Colon (tissue), 2 donors: Measurements from ENCODE around the gene ADAMTS9.

Source experiments
- FAIRE-seq: peaks from 2 replicates; lab custom pipeline; 2012; peaks lifted over from hg19 to GRCh38; lab: Jason Lieb, UNC
- donor health status: control.
- donor health status: control.

Gene ADAMTS9

DNA sequence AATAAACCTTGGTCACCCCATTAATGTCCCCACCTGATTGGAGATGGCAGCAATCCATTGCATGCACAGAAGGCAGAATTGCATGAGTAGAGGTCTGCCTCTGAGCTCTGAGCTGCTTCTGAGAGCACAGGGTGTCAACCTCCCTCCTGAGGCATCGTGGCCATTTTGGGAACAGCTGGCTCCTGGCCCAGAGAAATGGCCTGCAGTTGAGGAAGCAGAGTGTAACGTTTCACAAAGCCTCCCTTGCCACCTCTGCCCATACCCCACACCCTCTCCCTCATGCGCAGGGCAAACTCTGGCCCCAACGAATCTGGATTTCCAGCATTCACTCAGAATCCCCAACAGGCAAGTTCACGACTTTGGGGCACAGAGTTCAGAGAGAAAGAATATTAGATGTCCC, 198.9 kb downstream of the ADAMTS9 start:
- no peak for FAIRE-seq

DNA sequence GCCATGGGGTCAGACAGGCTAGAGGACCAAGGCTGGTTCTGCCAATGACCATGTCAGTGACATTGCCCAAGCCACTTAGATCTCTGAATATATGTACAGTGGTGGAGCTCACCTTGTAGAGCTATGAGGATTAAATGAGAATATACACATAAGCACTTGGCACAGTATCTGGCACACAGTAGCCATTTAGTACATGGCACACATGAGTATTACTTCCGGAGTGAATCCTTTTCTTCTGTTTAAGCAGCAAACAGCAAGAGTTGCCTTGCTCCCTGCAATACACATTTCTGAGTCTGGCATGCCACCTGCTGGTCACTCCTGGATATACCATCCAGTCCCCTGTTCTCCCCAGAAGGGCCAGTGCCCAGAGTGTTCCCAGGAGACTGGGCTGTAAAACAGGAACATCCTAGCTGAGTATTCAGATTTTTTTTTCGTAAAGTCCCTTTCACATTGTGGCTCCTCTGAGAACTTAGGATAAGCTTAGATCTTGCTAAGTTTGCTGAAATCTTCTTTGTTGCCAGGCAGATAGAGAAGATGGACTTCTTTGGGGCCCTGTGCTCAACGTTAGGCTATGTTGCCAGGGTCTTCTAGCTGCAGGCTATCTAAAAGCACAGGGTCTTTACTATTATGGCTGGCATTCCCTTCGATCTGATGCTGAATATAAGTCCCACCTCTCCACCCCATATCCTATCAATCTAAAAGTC, 203.4 kb downstream of the ADAMTS9 start:
- FAIRE-seq, result no peak

DNA sequence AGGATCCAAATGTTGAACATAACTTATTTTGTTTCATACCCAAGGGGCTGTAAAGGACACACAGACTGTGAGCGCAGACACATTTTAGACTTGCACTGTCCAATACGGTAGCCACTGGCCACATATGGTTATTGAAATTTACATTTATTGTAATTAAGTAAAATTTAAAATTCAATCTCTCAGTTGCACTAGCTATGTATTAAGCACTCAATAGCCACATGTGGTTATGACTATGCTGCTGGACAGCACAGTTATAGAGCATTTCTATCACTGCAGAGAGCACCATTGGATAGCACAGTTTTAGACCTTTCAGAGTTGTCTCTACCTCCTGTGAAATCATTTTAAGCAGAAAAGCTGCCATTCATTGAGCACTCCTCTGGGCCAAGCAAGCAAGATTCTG, 204.3 kb downstream of the ADAMTS9 start:
- no peak for FAIRE-seq

DNA sequence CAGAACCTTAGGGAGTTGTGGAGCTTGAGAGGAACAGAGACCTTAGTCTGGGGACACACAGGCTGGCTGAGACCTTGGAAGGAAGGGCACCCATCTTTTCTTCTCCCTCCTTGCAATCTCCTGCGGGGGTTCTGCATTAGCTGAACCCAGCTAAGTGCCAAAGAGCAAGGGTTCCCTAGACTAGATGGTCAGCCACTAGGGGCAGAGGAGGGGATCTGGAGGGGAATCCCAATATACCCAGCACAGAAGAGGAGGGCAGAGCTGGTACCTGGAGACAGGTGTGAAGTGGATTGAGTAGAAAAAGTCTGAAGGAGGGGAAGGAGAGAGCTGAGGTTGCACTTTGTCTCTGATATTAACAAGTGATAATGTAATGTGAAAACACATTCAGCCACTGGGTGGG, 212.8 kb downstream of the ADAMTS9 start:
- no peak for FAIRE-seq

DNA sequence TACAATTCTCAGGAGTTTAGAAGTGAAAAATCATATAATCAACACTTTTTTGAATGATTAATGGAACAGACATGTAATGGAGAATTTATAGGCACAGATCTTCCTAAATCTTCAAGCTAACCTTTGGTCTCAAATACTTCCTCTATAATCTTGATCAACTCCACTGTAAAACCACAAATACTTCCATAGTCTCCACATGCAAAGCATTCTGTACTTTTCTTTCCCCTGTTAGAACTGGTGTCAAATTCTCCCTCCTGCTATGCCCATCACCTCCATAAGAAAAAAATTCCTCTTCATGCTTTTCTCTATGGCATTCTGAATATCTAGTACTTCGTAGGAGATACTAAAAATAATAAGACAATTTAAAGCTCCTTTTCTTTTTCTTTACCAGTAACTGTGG, 214.3 kb downstream of the ADAMTS9 start:
- no peak for FAIRE-seq

DNA sequence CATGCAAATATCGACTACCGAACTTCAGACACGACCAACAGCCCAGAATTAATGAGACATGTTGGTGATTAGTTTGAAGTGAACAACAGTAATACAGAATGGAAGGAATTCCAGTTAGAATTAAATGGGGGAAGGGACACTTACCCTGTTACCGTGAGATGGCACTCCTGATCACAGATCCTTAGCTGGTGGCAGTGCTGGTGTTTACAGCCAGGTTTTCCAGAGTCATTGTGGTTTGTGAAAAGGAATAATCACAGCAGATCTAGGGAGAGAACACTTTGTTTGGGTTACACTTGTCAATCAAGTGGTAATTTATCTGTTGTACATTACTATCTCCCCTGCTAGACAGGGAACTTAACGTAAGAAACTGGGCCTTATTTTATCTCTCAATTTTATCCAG, 217.4 kb downstream of the ADAMTS9 start:
- FAIRE-seq, result no peak

DNA sequence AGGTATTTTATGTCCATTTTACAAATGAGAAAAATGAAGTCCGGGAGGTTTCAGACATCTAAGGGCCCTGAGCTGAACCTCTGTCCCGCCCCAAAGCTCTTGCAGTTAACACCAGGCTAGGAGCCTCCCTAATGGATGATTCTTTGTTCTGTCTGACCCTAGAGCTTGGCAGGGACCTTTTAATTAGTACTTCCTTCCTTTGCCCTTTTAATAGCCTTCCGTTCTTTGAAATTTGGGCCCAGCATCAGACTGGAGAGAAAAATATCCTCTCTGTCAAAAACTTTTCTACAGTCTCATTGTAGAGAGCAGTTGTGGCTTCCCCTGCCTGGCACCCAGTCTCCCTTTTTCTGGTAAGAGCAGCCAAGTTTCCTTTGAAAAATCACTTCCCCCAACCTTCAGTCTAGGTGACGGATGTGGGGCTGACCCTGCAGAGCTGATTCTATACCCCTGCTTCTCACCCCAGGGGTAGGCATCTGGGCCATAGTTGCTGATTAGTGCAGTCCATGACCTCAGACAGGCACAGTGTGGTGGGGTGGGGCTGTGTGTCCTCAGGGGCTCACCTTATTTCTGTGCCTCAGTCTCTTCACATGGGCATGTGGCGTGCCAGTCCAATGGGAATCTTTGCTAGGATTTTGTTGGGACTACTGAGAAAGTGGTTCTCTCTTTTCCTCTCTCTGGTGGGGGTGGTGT, 220.4 kb downstream of the ADAMTS9 start:
- no peak for FAIRE-seq
